ENCODE data around the gene GHR.

GRCh38 chr5:42718591-42718990 lies 295.4 kb downstream of the GHR start:
- TF ChIP-seq CTCF (conservative IDR thresholded peaks at IDR 0.05; ENCODE audit: low read length) (no peak), EZH2phosphoT487 (IDR thresholded peaks at IDR 0.05; ENCODE audit: borderline replicate concordance) (no peak)

All from Loucy (cell line).